Measurements from ENCODE around the gene RASSF1. TPM values are rescaled to one million over a fixed set of nuclear protein-coding genes. Genes with fewer than 3 reads are reported as not detected.

Gene RASSF1
- total and polyA plus RNA-seq, 2 of the 4 experiments (the other 2 are of a cell fraction): 17.4 to 53.4 TPM

DNA sequence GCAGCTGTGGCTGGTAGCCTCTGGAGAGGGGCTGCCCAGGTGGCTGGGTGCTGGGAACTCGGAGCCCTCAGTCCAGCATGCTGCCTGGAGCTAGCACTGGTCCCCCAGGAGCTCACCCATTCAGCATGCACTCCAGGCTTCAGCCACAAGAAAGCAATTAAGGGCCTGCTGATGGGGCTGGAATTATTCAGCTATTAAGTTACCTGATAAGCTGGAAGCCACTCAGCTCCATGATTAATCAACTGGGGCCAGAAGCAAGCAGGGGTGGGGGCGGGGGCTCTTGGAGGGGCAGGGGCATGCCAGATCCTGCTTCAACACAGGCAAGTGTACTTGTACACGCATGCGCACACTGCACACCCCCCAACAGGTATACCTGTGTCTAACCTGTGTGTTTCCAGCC, 40.7 kb upstream of the RASSF1 start:
- intact Hi-C loops (cut with micrococcal nuclease): no loop called here

More for the DNA sequence above, 40.7 kb upstream of the RASSF1 start:
- Histone ChIP-seq H3K9ac (ENCODE audit: low read depth, low read length) (no peak overlapping the region), H4K20me1 (ENCODE audit: insufficient read depth, low read length) (no peaks in the 10 kb centered on the region), H2BK20ac (ENCODE audit: low read depth, low read length) (no peak overlapping the region), H3K4me2 (ENCODE audit: low read depth, low read length) (no peak overlapping the region), H4K8ac (ENCODE audit: low read depth in 2 of 2, low read length in 2 of 2) (no peak overlapping the region), H3K18ac (ENCODE audit: low read depth, low read length) (no peak overlapping the region), H3K4me1 (ENCODE audit: control insufficient read depth, insufficient read depth, low read length) (no peaks in the 10 kb centered on the region), H3K4me3 (ENCODE audit: insufficient read depth, low read depth, low read length) (no peak overlapping the region), H3K27me3 (ENCODE audit: control insufficient read depth, insufficient read depth, low read length) (peaks cover 34% of the 10 kb centered on the region), H4K91ac (ENCODE audit: insufficient read depth, low read depth, low read length) (no peak overlapping the region), H2AFZ (replicated peaks; ENCODE audit: low read length, poor library complexity) (no peak overlapping the region), H3K23ac (ENCODE audit: low read depth, low read length) (no peak overlapping the region), H3K36me3 (ENCODE audit: control insufficient read depth, insufficient read depth, low read length) (no peaks in the 10 kb centered on the region), H3K14ac (replicated peaks; ENCODE audit: low read depth, low read length) (no peak overlapping the region), H3K79me1 (ENCODE audit: low read depth in 1 of 2, low read length in 2 of 2) (no peaks in the 10 kb centered on the region), H3K27ac (ENCODE audit: insufficient read depth, low read length) (no peak overlapping the region), H2BK15ac (ENCODE audit: low read depth, low read length) (no peak overlapping the region), H2AK5ac (ENCODE audit: low read depth, low read length) (no peak overlapping the region), H3K4ac (ENCODE audit: low read depth, low read length) (no peak overlapping the region), H3K56ac (ENCODE audit: extremely low read depth, insufficient read depth, low read length) (no peak overlapping the region), H4K5ac (ENCODE audit: low read depth, low read length) (no peak overlapping the region), H3K9me3 (ENCODE audit: control insufficient read depth, insufficient read depth, low read length) (no peaks in the 10 kb centered on the region), H3K9me1 (ENCODE audit: insufficient read depth, low read length) (no peaks in the 10 kb centered on the region), H2AK9ac (replicated peaks; ENCODE audit: low read depth, low read length, poor library complexity) (no peak overlapping the region), H2BK120ac (ENCODE audit: low read depth, low read length) (no peak overlapping the region), H2BK5ac (ENCODE audit: low read depth, low read length, poor library complexity, severe bottlenecking) (no peak overlapping the region)
- dilution Hi-C loops (cut with HindIII; ENCODE audit: low sequenced_read_pairs, unreplicated experiment): no loop called here
- ATAC-seq (ENCODE audit: low read depth): no peak
- no TSS peak for BruUV-seq (replicated peaks)
- POLR2A ChIA-PET (ENCODE audit: unreplicated experiment): interaction anchor here (0.6 kb wide), 1 partner anchor 29 kb away, joined by 14 read pairs; no protein-coding TSS in a partner anchor
- CTCF ChIA-PET: no interaction called here
- TF ChIP-seq FOS (IDR thresholded peaks at IDR 0.05; ENCODE audit: low read depth, low read length) (no peak), MAFK (IDR thresholded peaks at IDR 0.05; ENCODE audit: low read depth, low read length) (no peak), CHD1 (IDR thresholded peaks at IDR 0.05; ENCODE audit: low read depth, low read length) (no peak), POLR2A (IDR thresholded peaks at IDR 0.05; ENCODE audit: low read depth, low read length) (no peak), NFE2L2 (IDR thresholded peaks at IDR 0.05; ENCODE audit: low read depth, low read length) (no peak), RFX5 (IDR thresholded peaks at IDR 0.05; ENCODE audit: low read depth, low read length) (no peak), CTCF (conservative IDR thresholded peaks at IDR 0.05; ENCODE audit: low read depth, low read length) (no peak), MAZ (IDR thresholded peaks at IDR 0.05; ENCODE audit: borderline replicate concordance, low read depth, low read length) (no peak), SMC3 (IDR thresholded peaks at IDR 0.05; ENCODE audit: low read depth, low read length) (no peak), RCOR1 (IDR thresholded peaks at IDR 0.05; ENCODE audit: insufficient replicate concordance, low read length) (no peak)
- TF ChIP-seq, protein P1, sequence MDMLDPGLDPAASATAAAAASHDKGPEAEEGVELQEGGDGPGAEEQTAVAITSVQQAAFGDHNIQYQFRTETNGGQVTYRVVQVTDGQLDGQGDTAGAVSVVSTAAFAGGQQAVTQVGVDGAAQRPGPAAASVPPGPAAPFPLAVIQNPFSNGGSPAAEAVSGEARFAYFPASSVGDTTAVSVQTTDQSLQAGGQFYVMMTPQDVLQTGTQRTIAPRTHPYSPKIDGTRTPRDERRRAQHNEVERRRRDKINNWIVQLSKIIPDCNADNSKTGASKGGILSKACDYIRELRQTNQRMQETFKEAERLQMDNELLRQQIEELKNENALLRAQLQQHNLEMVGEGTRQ (IDR thresholded peaks at IDR 0.05; ENCODE audit: low read depth, low read length): no peak
- WGBS, 2 experiments (ENCODE audit: extremely low coverage in 2 of 2, insufficient read length in 1 of 2): no CpG with 5 or more reads among the region's 4 CpGs
- DNase-seq: no peak
- in situ Hi-C loops (cut with MboI; ENCODE audit: low sequenced_read_pairs): no loop called here

Measured in IMR-90 (cell line).